ENCODE data around the gene RPS5. TPM values are rescaled to one million over a fixed set of nuclear protein-coding genes. Genes with fewer than 3 reads are reported as not detected.
"Not testable (repeated sequence)": the region's sequence is repeated elsewhere in the genome, so short reads cannot be mapped to it uniquely, and the experiment has no call there.

Gene RPS5
- total RNA-seq, 1 experiment from 2014 or later: 1,400 TPM

DNA sequence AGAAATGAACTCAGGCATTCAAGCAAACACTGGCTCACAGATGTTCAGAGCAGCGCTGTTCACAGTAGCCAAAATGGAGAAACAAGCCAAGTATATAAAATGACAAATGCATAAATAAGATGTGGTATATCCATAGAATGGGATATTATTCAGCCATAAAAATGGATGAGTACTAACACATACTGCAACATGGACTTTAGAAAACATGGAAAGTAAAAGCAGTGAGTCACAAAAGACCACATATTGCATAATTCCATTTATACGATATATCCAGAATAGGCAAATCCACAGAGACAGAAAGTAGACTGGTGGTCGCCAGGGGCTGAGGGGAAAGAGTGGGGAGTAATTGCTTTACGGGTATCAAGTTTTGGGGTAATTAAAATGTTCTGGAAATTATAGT, 12.9 kb upstream of the RPS5 start:
- no peaks in the 10 kb centered on the region for H3K9me3 Mint-ChIP-seq
- TF ChIP-seq, protein P1, sequence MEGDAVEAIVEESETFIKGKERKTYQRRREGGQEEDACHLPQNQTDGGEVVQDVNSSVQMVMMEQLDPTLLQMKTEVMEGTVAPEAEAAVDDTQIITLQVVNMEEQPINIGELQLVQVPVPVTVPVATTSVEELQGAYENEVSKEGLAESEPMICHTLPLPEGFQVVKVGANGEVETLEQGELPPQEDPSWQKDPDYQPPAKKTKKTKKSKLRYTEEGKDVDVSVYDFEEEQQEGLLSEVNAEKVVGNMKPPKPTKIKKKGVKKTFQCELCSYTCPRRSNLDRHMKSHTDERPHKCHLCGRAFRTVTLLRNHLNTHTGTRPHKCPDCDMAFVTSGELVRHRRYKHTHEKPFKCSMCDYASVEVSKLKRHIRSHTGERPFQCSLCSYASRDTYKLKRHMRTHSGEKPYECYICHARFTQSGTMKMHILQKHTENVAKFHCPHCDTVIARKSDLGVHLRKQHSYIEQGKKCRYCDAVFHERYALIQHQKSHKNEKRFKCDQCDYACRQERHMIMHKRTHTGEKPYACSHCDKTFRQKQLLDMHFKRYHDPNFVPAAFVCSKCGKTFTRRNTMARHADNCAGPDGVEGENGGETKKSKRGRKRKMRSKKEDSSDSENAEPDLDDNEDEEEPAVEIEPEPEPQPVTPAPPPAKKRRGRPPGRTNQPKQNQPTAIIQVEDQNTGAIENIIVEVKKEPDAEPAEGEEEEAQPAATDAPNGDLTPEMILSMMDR (conservative IDR thresholded peaks at IDR 0.05): no peak
- no peaks in the 10 kb centered on the region for H3K23me2 ChIP-seq (ENCODE audit: insufficient read length, low read depth, low read length, poor library complexity, severe bottlenecking)

GRCh38 chr19:58376724-58377123, 10.3 kb upstream of the RPS5 start:
- not testable (repeated sequence) for H3K4ac ChIP-seq (ENCODE audit: low read depth, low read length); H3K27me3 ChIP-seq (ENCODE audit: insufficient read depth, low read length); H3K27ac Mint-ChIP-seq; H3K79me1 ChIP-seq (ENCODE audit: insufficient read depth, low read depth, low read length, poor library complexity, severe bottlenecking); H3K27me3 Mint-ChIP-seq (ENCODE audit: low read depth); H3K4me3 Mint-ChIP-seq; H3K36me3 Mint-ChIP-seq (ENCODE audit: insufficient read depth in 1 of 3, low read depth in 3 of 3); H4K5ac ChIP-seq (ENCODE audit: insufficient read length, low read depth, low read length); H3K4me1 ChIP-seq (ENCODE audit: insufficient read depth, low read length); H3K56ac ChIP-seq (ENCODE audit: insufficient read length, low read depth, low read length); H3T11ph ChIP-seq (ENCODE audit: low read length); H4K91ac ChIP-seq (ENCODE audit: insufficient read length, low read depth, low read length); H3K4me1 Mint-ChIP-seq; H4K20me1 ChIP-seq (ENCODE audit: control insufficient read depth, insufficient read depth, insufficient read length); H2BK15ac ChIP-seq (ENCODE audit: low read depth, low read length); H2BK120ac ChIP-seq (ENCODE audit: low read depth, low read length, poor library complexity, severe bottlenecking); H2AFZ ChIP-seq (ENCODE audit: low read length); DNase-seq; H3K18ac ChIP-seq (ENCODE audit: insufficient read length, low read depth, low read length); H3K9ac ChIP-seq (ENCODE audit: extremely low read depth, insufficient read length, low read length); H3K4me2 ChIP-seq (ENCODE audit: insufficient read depth, insufficient read length, low read length); H3K79me2 ChIP-seq (ENCODE audit: insufficient read depth, low read length); H3K14ac ChIP-seq (ENCODE audit: insufficient read depth, low read length); H3K9me3 ChIP-seq (ENCODE audit: control insufficient read depth, low read depth, low read length); H3K27ac ChIP-seq (ENCODE audit: insufficient read length, low read depth, low read length); H2BK20ac ChIP-seq (ENCODE audit: low read depth, low read length, poor library complexity, severe bottlenecking); H2BK5ac ChIP-seq (ENCODE audit: insufficient read length, low read length); H2BK12ac ChIP-seq (ENCODE audit: insufficient read length, low read depth, low read length); H2AK5ac ChIP-seq (ENCODE audit: insufficient read length, low read length); H3K23ac ChIP-seq (ENCODE audit: insufficient read length, low read depth, low read length); H4K8ac ChIP-seq (replicated peaks; ENCODE audit: insufficient read length, low read depth, low read length); H3K9me3 Mint-ChIP-seq
- peaks cover 10% of the 10 kb centered on the region for H3K23me2 ChIP-seq (ENCODE audit: insufficient read length, low read depth, low read length, poor library complexity, severe bottlenecking)
- WGBS (ENCODE audit: extremely low coverage, insufficient read length, low lambda C conversion rate): no CpG with 5 or more reads among the region's 7 CpGs

More for the DNA sequence above, 12.9 kb upstream of the RPS5 start:
- Histone ChIP-seq H3K27me3 (ENCODE audit: insufficient read depth, low read length) (no peaks in the 10 kb centered on the region), H3K27ac (ENCODE audit: insufficient read length, low read depth, low read length) (no peak overlapping the region), H3K9me3 (ENCODE audit: control insufficient read depth, low read depth, low read length) (no peaks in the 10 kb centered on the region), H2BK20ac (ENCODE audit: low read depth, low read length, poor library complexity, severe bottlenecking) (no peak overlapping the region), H4K5ac (ENCODE audit: insufficient read length, low read depth, low read length) (no peak overlapping the region), H3K18ac (ENCODE audit: insufficient read length, low read depth, low read length) (no peak overlapping the region), H3K23ac (ENCODE audit: insufficient read length, low read depth, low read length) (no peak overlapping the region), H3K4me2 (ENCODE audit: insufficient read depth, insufficient read length, low read length) (no peak overlapping the region), H2AK5ac (ENCODE audit: insufficient read length, low read length) (no peak overlapping the region), H3T11ph (ENCODE audit: low read length) (no peak overlapping the region), H2BK15ac (ENCODE audit: low read depth, low read length) (no peak overlapping the region), H4K20me1 (ENCODE audit: control insufficient read depth, insufficient read depth, insufficient read length) (no peaks in the 10 kb centered on the region), H4K91ac (ENCODE audit: insufficient read length, low read depth, low read length) (no peak overlapping the region), H3K79me2 (ENCODE audit: insufficient read depth, low read length) (no peaks in the 10 kb centered on the region), H3K14ac (ENCODE audit: insufficient read depth, low read length) (no peak overlapping the region), H2AFZ (ENCODE audit: low read length) (no peak overlapping the region), H2BK120ac (ENCODE audit: low read depth, low read length, poor library complexity, severe bottlenecking) (no peak overlapping the region), H4K8ac (replicated peaks; ENCODE audit: insufficient read length, low read depth, low read length) (no peak overlapping the region), H3K79me1 (ENCODE audit: insufficient read depth, low read depth, low read length, poor library complexity, severe bottlenecking) (no peaks in the 10 kb centered on the region), H2BK5ac (ENCODE audit: insufficient read length, low read length) (no peak overlapping the region), H3K4me1 (ENCODE audit: insufficient read depth, low read length) (no peaks in the 10 kb centered on the region), H3K4ac (ENCODE audit: low read depth, low read length) (no peak overlapping the region), H3K56ac (ENCODE audit: insufficient read length, low read depth, low read length) (no peak overlapping the region), H2BK12ac (ENCODE audit: insufficient read length, low read depth, low read length) (no peak overlapping the region), H3K9ac (ENCODE audit: extremely low read depth, insufficient read length, low read length) (no peak overlapping the region)
- Mint-ChIP-seq H3K4me3 (no peak overlapping the region), H3K27me3 (ENCODE audit: low read depth) (no peaks in the 10 kb centered on the region), H3K36me3 (ENCODE audit: insufficient read depth in 1 of 3, low read depth in 3 of 3) (peaks cover 0 to 3% (median 0%) of the 10 kb centered on the region in 3 experiments; a peak in 1 of 7 replicates), H3K4me1 (no peaks in the 10 kb centered on the region), H3K27ac (no peak overlapping the region)
- WGBS (ENCODE audit: extremely low coverage, insufficient read length, low lambda C conversion rate): no CpG with 5 or more reads among the region's 4 CpGs
- DNase-seq: no peak

Measured in H9 (cell line).